Effector memory CD8-positive, alpha-beta T cell (primary cell): ENCODE results near the gene CNOT4.
A peak's percentile ranks its signal among the peaks of the same experiment; 100 is the strongest.

ENCODE experiments used
- ATAC-seq: fragments of 150-1000 bp; cut with Tn5 transposase; replicated peaks from 2 replicates; pipeline ENCODE4 v1.10.0; 2021; ENCODE audit warnings: mild to moderate bottlenecking, moderate library complexity
- DNase-seq, 3 experiments: peaks; one replicate each; pipeline ENCODE4 v3.0.0; 2021
- H3K27ac Mint-ChIP-seq, 2 donors: one replicate each; pipeline ENCODE4 v1.8.0; 2022; ENCODE audit warnings: mild to moderate bottlenecking in 2 of 2, mixed read lengths in 2 of 2, moderate library complexity in 2 of 2
- H3K27me3 Mint-ChIP-seq, 2 donors: one replicate each; pipeline ENCODE4 v1.8.0; 2022; ENCODE audit warnings: mixed read lengths in 2 of 2
- H3K36me3 Mint-ChIP-seq: one replicate; pipeline ENCODE4 v1.8.0; 2022; ENCODE audit warnings: mild to moderate bottlenecking, moderate library complexity, mixed read lengths; ENCODE audit not compliant: insufficient read depth
- H3K4me1 Mint-ChIP-seq, 2 donors: one replicate each; pipeline ENCODE4 v1.8.0; 2022; ENCODE audit warnings: low read depth in 2 of 2, mixed read lengths in 2 of 2
- H3K4me3 Mint-ChIP-seq, 2 donors: one replicate each; pipeline ENCODE4 v1.8.0; 2022; ENCODE audit warnings: mild to moderate bottlenecking in 2 of 2, mixed read lengths in 2 of 2, moderate library complexity in 2 of 2
- H3K9me3 Mint-ChIP-seq, 2 donors: one replicate each; pipeline ENCODE4 v1.8.0; 2022; ENCODE audit warnings: mixed read lengths in 2 of 2

The CNOT4 gene

GRCh38 chr7:135397689-135398088 lies 112.2 kb downstream of the CNOT4 start:
- H3K27ac Mint-ChIP-seq, result no peak overlapping the region
- H3K4me1 Mint-ChIP-seq, result peaks cover 0 to 4% of the 10 kb centered on the region in 2 donors
- no peaks in the 10 kb centered on the region for H3K27me3 Mint-ChIP-seq
- ATAC-seq, result no peak
- DNase-seq, result no peak
- H3K9me3 Mint-ChIP-seq, result no peaks in the 10 kb centered on the region
- no peak overlapping the region for H3K4me3 Mint-ChIP-seq
- H3K36me3 Mint-ChIP-seq, result peaks cover 44% of the 10 kb centered on the region

- Mint-ChIP-seq H3K4me1 (peaks cover 3 to 16% of the 10 kb centered on the region in 2 donors), H3K36me3 (peaks cover 42% of the 10 kb centered on the region), H3K27ac (no peak overlapping the region), H3K9me3 (no peaks in the 10 kb centered on the region), H3K4me3 (no peak overlapping the region), H3K27me3 (no peaks in the 10 kb centered on the region)
- DNase-seq (no peak), ATAC-seq (no peak)
Measured at GRCh38 chr7:135392701-135393100, 117.2 kb downstream of the CNOT4 start.

GRCh38 chr7:135391514-135391913 lies 118.4 kb downstream of the CNOT4 start:
- ATAC-seq (no peak), DNase-seq (no peak)
- Mint-ChIP-seq H3K27me3 (no peaks in the 10 kb centered on the region), H3K27ac (peak overlapping the region in 1 of 2 donors; percentile 41), H3K4me3 (no peak overlapping the region), H3K9me3 (no peaks in the 10 kb centered on the region), H3K4me1 (peaks cover 3 to 16% of the 10 kb centered on the region in 2 donors), H3K36me3 (peaks cover 32% of the 10 kb centered on the region)

GRCh38 chr7:135390829-135391228 lies 119.1 kb downstream of the CNOT4 start:
- no peak for DNase-seq
- ATAC-seq, result no peak
- Mint-ChIP-seq H3K4me1 (peaks cover 3 to 16% of the 10 kb centered on the region in 2 donors), H3K4me3 (no peak overlapping the region), H3K36me3 (peaks cover 27% of the 10 kb centered on the region), H3K27me3 (no peaks in the 10 kb centered on the region), H3K27ac (peak overlapping the region in 1 of 2 donors; percentile 41), H3K9me3 (no peaks in the 10 kb centered on the region)

GRCh38 chr7:135389971-135390370 lies 119.9 kb downstream of the CNOT4 start:
- DNase-seq, result no peak
- Mint-ChIP-seq H3K4me3 (no peak overlapping the region), H3K27me3 (no peaks in the 10 kb centered on the region), H3K36me3 (peaks cover 21% of the 10 kb centered on the region), H3K27ac (no peak overlapping the region), H3K9me3 (no peaks in the 10 kb centered on the region), H3K4me1 (peaks cover 3 to 16% of the 10 kb centered on the region in 2 donors)
- ATAC-seq, result no peak

GRCh38 chr7:135388616-135389015 lies 121.3 kb downstream of the CNOT4 start:
- H3K27me3 Mint-ChIP-seq, result no peaks in the 10 kb centered on the region
- H3K4me1 Mint-ChIP-seq, result peaks cover 3 to 12% of the 10 kb centered on the region in 2 donors
- ATAC-seq, result no peak

GRCh38 chr7:135386776-135387175 lies 123.1 kb downstream of the CNOT4 start:
- H3K36me3 Mint-ChIP-seq, result peaks cover 4% of the 10 kb centered on the region
- H3K4me3 Mint-ChIP-seq, result no peak overlapping the region
- no peak for DNase-seq
- ATAC-seq, result no peak
- H3K9me3 Mint-ChIP-seq, result no peaks in the 10 kb centered on the region
- H3K27me3 Mint-ChIP-seq, result no peaks in the 10 kb centered on the region
- peaks cover 3 to 9% of the 10 kb centered on the region in 2 donors for H3K4me1 Mint-ChIP-seq
- peak overlapping the region in 1 of 2 donors; percentile 54 for H3K27ac Mint-ChIP-seq

More at GRCh38 chr7:135388616-135389015, 121.3 kb downstream of the CNOT4 start:
- no peak overlapping the region for H3K4me3 Mint-ChIP-seq
- peaks cover 9% of the 10 kb centered on the region for H3K36me3 Mint-ChIP-seq
- H3K27ac Mint-ChIP-seq, result no peak overlapping the region
- no peak for DNase-seq
- no peaks in the 10 kb centered on the region for H3K9me3 Mint-ChIP-seq

GRCh38 chr7:135386181-135386580 lies 123.7 kb downstream of the CNOT4 start:
- peaks cover 0 to 3% of the 10 kb centered on the region in 2 donors for H3K4me1 Mint-ChIP-seq
- no peak for ATAC-seq

GRCh38 chr7:135385209-135385608 lies 124.7 kb downstream of the CNOT4 start:
- Mint-ChIP-seq H3K9me3 (no peaks in the 10 kb centered on the region), H3K36me3 (no peaks in the 10 kb centered on the region), H3K27ac (no peak overlapping the region), H3K27me3 (no peaks in the 10 kb centered on the region), H3K4me1 (no peaks in the 10 kb centered on the region), H3K4me3 (no peak overlapping the region)
- ATAC-seq (no peak), DNase-seq (no peak)

More at GRCh38 chr7:135386181-135386580, 123.7 kb downstream of the CNOT4 start:
- no peak overlapping the region for H3K4me3 Mint-ChIP-seq
- no peaks in the 10 kb centered on the region for H3K27me3 Mint-ChIP-seq
- no peak overlapping the region for H3K27ac Mint-ChIP-seq
- no peaks in the 10 kb centered on the region for H3K9me3 Mint-ChIP-seq
- H3K36me3 Mint-ChIP-seq, result peaks cover 2% of the 10 kb centered on the region
- no peak for DNase-seq

- Mint-ChIP-seq H3K36me3 (no peaks in the 10 kb centered on the region), H3K27ac (no peak overlapping the region), H3K27me3 (no peaks in the 10 kb centered on the region), H3K9me3 (no peaks in the 10 kb centered on the region), H3K4me1 (no peaks in the 10 kb centered on the region), H3K4me3 (no peak overlapping the region)
- no peak for ATAC-seq
- no peak for DNase-seq
Measured at GRCh38 chr7:135383525-135384175, 126.3 kb downstream of the CNOT4 start.

- DNase-seq (no peak), ATAC-seq (no peak)
- Mint-ChIP-seq H3K36me3 (no peaks in the 10 kb centered on the region), H3K4me1 (no peaks in the 10 kb centered on the region), H3K4me3 (no peak overlapping the region), H3K27me3 (no peaks in the 10 kb centered on the region), H3K9me3 (no peaks in the 10 kb centered on the region), H3K27ac (no peak overlapping the region)
Measured at GRCh38 chr7:135382173-135382572, 127.7 kb downstream of the CNOT4 start.

- no peak for ATAC-seq
- DNase-seq, result no peak
- Mint-ChIP-seq H3K4me1 (no peaks in the 10 kb centered on the region), H3K36me3 (no peaks in the 10 kb centered on the region), H3K27me3 (no peaks in the 10 kb centered on the region), H3K9me3 (no peaks in the 10 kb centered on the region), H3K4me3 (no peak overlapping the region), H3K27ac (no peak overlapping the region)
Measured at GRCh38 chr7:135381369-135381768, 128.5 kb downstream of the CNOT4 start.

GRCh38 chr7:135380351-135380750 lies 129.6 kb downstream of the CNOT4 start:
- Mint-ChIP-seq H3K9me3 (no peaks in the 10 kb centered on the region), H3K27ac (no peak overlapping the region), H3K27me3 (no peaks in the 10 kb centered on the region), H3K4me1 (no peaks in the 10 kb centered on the region), H3K4me3 (no peak overlapping the region), H3K36me3 (no peaks in the 10 kb centered on the region)
- ATAC-seq (no peak), DNase-seq (no peak)

GRCh38 chr7:135377171-135377570 lies 132.7 kb downstream of the CNOT4 start:
- Mint-ChIP-seq H3K9me3 (no peaks in the 10 kb centered on the region), H3K4me3 (no peak overlapping the region), H3K27me3 (no peaks in the 10 kb centered on the region), H3K27ac (no peak overlapping the region), H3K36me3 (peaks cover 5% of the 10 kb centered on the region), H3K4me1 (peaks cover 0 to under 1% of the 10 kb centered on the region in 2 donors)
- ATAC-seq (no peak), DNase-seq (no peak)
